GM12878 (cell line): Measurements from ENCODE around the gene ATP2A3.

Experiments used
- CREB1 ChIP-seq: IDR thresholded peaks from 2 replicates; pipeline ENCODE4 v1.6.1; 2012; ENCODE audit warnings: low read depth, mild to moderate bottlenecking, inconsistent platforms
- CREM ChIP-seq: IDR thresholded peaks from 2 replicates; pipeline ENCODE4 v1.6.1; 2014; ENCODE audit warnings: antibody characterized with exemption, low read depth
- CTCF ChIP-seq, 3 experiments: IDR thresholded peaks in 2 of 3; conservative IDR thresholded peaks in 1 of 3; 2 replicates each; pipeline ENCODE4 v1.5.1; 2011; ENCODE audit warnings: low read depth in 3 of 3, low read length in 3 of 3, mild to moderate bottlenecking in 3 of 3, control low read depth in 2 of 3, moderate library complexity in 2 of 3, inconsistent platforms in 1 of 3, mixed read lengths in 1 of 3; ENCODE audit not compliant: control insufficient read depth in 2 of 3, insufficient read depth in 1 of 3; ENCODE audit errors: extremely low read depth in 1 of 3
- EP300 ChIP-seq, 2 experiments: fragments of 150-350 bp in 1 of 2; IDR thresholded peaks; 2 replicates each; pipeline ENCODE4 v1.6.1; 2011 to 2012; ENCODE audit warnings: low read depth in 2 of 2, low read length in 2 of 2, borderline replicate concordance in 1 of 2, improper control_type of control experiment in 1 of 2, inconsistent platforms in 1 of 2; ENCODE audit not compliant: control insufficient read depth in 1 of 2
- EZH2 ChIP-seq: IDR thresholded peaks from 2 replicates; pipeline ENCODE4 v1.6.1; 2012; ENCODE audit warnings: low read depth, mild to moderate bottlenecking, control low read depth, inconsistent platforms, low read length, borderline replicate concordance; ENCODE audit not compliant: control insufficient read depth
- GABPA ChIP-seq: IDR thresholded peaks from 2 replicates; pipeline ENCODE4 v1.6.1; 2014; ENCODE audit warnings: antibody characterized with exemption, low read depth, mild to moderate bottlenecking, inconsistent platforms
- MTA3 ChIP-seq: IDR thresholded peaks from 2 replicates; pipeline ENCODE4 v1.6.1; 2012; ENCODE audit warnings: low read length, inconsistent platforms, borderline replicate concordance
- NFYB ChIP-seq: IDR thresholded peaks from 2 replicates; pipeline ENCODE4 v1.6.1; 2011; ENCODE audit warnings: low read depth, mild to moderate bottlenecking, low read length, improper control_type of control experiment, moderate library complexity; ENCODE audit not compliant: insufficient read depth
- PAX8 ChIP-seq: fragments of 450-650 bp; IDR thresholded peaks from 2 replicates; pipeline ENCODE4 v1.6.1; 2017; ENCODE audit warnings: mild to moderate bottlenecking, moderate library complexity
- POLR2A ChIP-seq: IDR thresholded peaks from 2 replicates; pipeline ENCODE4 v1.6.1; 2011; ENCODE audit warnings: low read depth, mild to moderate bottlenecking, low read length
- YBX1 ChIP-seq: fragments of 450-650 bp; IDR thresholded peaks from 2 replicates; pipeline ENCODE4 v1.6.1; 2016; ENCODE audit warnings: antibody characterized with exemption
- ZBTB11 ChIP-seq: fragments of 450-650 bp; formaldehyde crosslinking; IDR thresholded peaks from 2 replicates; pipeline ENCODE4 v1.5.0; 2022; ENCODE audit warnings: mild to moderate bottlenecking, missing genetic modification characterization

- no peak for TF ChIP-seq YBX1
- no peak for TF ChIP-seq EZH2
- no peak for TF ChIP-seq CTCF (IDR thresholded peaks at IDR 0.05 in 2 of 3, conservative IDR thresholded peaks at IDR 0.05 in 1 of 3; ENCODE audit: control insufficient read depth in 2 of 3, extremely low read depth in 1 of 3, insufficient read depth in 1 of 3, low read depth in 3 of 3, low read length in 3 of 3)
- no peak for TF ChIP-seq POLR2A
- TF ChIP-seq EP300 (IDR thresholded peaks at IDR 0.05; ENCODE audit: borderline replicate concordance in 1 of 2, control insufficient read depth in 1 of 2, low read depth in 2 of 2, low read length in 2 of 2) = no peak
- no peak for TF ChIP-seq MTA3
- no peak for TF ChIP-seq NFYB
- no peak for TF ChIP-seq CREM
- no peak for TF ChIP-seq PAX8
- TF ChIP-seq GABPA = no peak
- no peak for TF ChIP-seq CREB1
- no peak for TF ChIP-seq ZBTB11
These were observed 77.5 kb downstream of the ATP2A3 start for GRCh38 chr17:3886776-3887175.
